ENCODE results near the gene EML6. TPM values are rescaled to one million over a fixed set of nuclear protein-coding genes. Genes with fewer than 3 reads are reported as not detected.

The EML6 gene
- polyA plus RNA-seq, 1 donor (not counting 4 experiments of a cell fraction or from before 2014, with no cell fraction given), result 0.96 TPM

DNA sequence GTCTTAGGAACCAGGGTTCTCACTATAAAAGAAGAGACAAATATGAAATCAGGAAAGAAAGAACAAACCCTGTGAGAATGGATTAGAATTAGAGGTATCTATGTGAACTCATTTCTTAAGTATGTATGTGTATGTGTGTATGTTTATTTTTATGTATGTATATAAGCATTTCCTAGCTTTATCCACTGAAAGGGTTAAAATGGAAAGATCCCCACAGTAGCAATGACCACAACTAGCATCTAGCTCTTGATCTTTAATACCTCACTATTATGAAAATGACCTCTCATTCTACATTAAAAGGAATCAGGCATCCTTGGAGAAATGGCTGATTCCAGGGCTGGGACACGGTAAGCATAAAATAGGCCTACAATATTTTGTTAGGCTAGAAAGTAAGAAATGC is 295.2 kb downstream of the EML6 start:
- Histone ChIP-seq H3K9me3 (ENCODE audit: control insufficient read depth, low read depth, low read length) (no peaks in the 10 kb centered on the region), H3K4me3 (ENCODE audit: control insufficient read depth in 2 of 3, extremely low read depth in 1 of 3, insufficient read depth in 2 of 3, low read depth in 1 of 3, low read length in 3 of 3) (no peak overlapping the region), H3K4me1 (ENCODE audit: control insufficient read depth, extremely low read depth, insufficient read depth, low read length) (peaks cover 55% of the 10 kb centered on the region), H3K9me1 (ENCODE audit: control insufficient read depth, extremely low read depth, insufficient read depth, low read length) (no peaks in the 10 kb centered on the region), H3K27ac (ENCODE audit: control insufficient read depth, insufficient read depth, low read length) (no peak overlapping the region), H3K79me2 (ENCODE audit: control insufficient read depth, insufficient read depth, low read length) (peaks cover 99% of the 10 kb centered on the region), H3K9ac (ENCODE audit: control insufficient read depth, extremely low read depth, insufficient read depth, low read length) (no peak overlapping the region), H3K4me2 (ENCODE audit: control insufficient read depth, extremely low read depth, insufficient read depth, low read depth, low read length) (no peak overlapping the region), H3K36me3 (ENCODE audit: control insufficient read depth in 2 of 2, extremely low read depth in 1 of 2, insufficient read depth in 2 of 2, low read length in 2 of 2) (peaks cover 0 to 3% of the 10 kb centered on the region in 2 experiments), H2AFZ (ENCODE audit: control insufficient read depth, low read length) (no peak overlapping the region), H4K20me1 (ENCODE audit: control insufficient read depth, extremely low read depth, insufficient read depth, low read length) (peaks cover 34% of the 10 kb centered on the region), H3K27me3 (ENCODE audit: control insufficient read depth, extremely low read depth, insufficient read depth, low read length) (no peaks in the 10 kb centered on the region)
- TF ChIP-seq EZH2 (IDR thresholded peaks at IDR 0.05; ENCODE audit: low read length), result no peak
- TF ChIP-seq, protein P1, sequence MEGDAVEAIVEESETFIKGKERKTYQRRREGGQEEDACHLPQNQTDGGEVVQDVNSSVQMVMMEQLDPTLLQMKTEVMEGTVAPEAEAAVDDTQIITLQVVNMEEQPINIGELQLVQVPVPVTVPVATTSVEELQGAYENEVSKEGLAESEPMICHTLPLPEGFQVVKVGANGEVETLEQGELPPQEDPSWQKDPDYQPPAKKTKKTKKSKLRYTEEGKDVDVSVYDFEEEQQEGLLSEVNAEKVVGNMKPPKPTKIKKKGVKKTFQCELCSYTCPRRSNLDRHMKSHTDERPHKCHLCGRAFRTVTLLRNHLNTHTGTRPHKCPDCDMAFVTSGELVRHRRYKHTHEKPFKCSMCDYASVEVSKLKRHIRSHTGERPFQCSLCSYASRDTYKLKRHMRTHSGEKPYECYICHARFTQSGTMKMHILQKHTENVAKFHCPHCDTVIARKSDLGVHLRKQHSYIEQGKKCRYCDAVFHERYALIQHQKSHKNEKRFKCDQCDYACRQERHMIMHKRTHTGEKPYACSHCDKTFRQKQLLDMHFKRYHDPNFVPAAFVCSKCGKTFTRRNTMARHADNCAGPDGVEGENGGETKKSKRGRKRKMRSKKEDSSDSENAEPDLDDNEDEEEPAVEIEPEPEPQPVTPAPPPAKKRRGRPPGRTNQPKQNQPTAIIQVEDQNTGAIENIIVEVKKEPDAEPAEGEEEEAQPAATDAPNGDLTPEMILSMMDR (optimal IDR thresholded peaks at IDR 0.05 in 1 of 3, IDR thresholded peaks at IDR 0.05 in 1 of 3, conservative IDR thresholded peaks at IDR 0.05 in 1 of 3; ENCODE audit: extremely low read depth in 1 of 3, insufficient read depth in 2 of 3, low read length in 3 of 3), result no peak
- FAIRE-seq (no peak), DNase-seq (ENCODE audit: low read depth, low spot score) (no peak)
- dilution Hi-C loops (cut with MboI; ENCODE audit: extremely low pct_ligation_motif_present, low sequenced_read_pairs), result no loop called here

GRCh38 chr2:55019526-55020258 is 296.2 kb downstream of the EML6 start:
- Histone ChIP-seq H3K9ac (ENCODE audit: control insufficient read depth, extremely low read depth, insufficient read depth, low read length) (no peak overlapping the region), H3K27me3 (ENCODE audit: control insufficient read depth, extremely low read depth, insufficient read depth, low read length) (no peaks in the 10 kb centered on the region), H4K20me1 (ENCODE audit: control insufficient read depth, extremely low read depth, insufficient read depth, low read length) (peaks cover 39% of the 10 kb centered on the region), H3K4me2 (ENCODE audit: control insufficient read depth, extremely low read depth, insufficient read depth, low read depth, low read length) (no peak overlapping the region), H3K27ac (ENCODE audit: control insufficient read depth, insufficient read depth, low read length) (no peak overlapping the region), H3K4me3 (ENCODE audit: control insufficient read depth in 2 of 3, extremely low read depth in 1 of 3, insufficient read depth in 2 of 3, low read depth in 1 of 3, low read length in 3 of 3) (no peak overlapping the region), H3K9me1 (ENCODE audit: control insufficient read depth, extremely low read depth, insufficient read depth, low read length) (no peaks in the 10 kb centered on the region), H3K4me1 (ENCODE audit: control insufficient read depth, extremely low read depth, insufficient read depth, low read length) (peaks cover 45% of the 10 kb centered on the region), H2AFZ (ENCODE audit: control insufficient read depth, low read length) (no peak overlapping the region), H3K36me3 (ENCODE audit: control insufficient read depth in 2 of 2, extremely low read depth in 1 of 2, insufficient read depth in 2 of 2, low read length in 2 of 2) (peaks cover 0 to 3% of the 10 kb centered on the region in 2 experiments), H3K79me2 (ENCODE audit: control insufficient read depth, insufficient read depth, low read length) (peaks cover 99% of the 10 kb centered on the region), H3K9me3 (ENCODE audit: control insufficient read depth, low read depth, low read length) (no peaks in the 10 kb centered on the region)
- DNase-seq (ENCODE audit: low read depth, low spot score), result no peak
- TF ChIP-seq, protein P1 (optimal IDR thresholded peaks at IDR 0.05 in 1 of 3, IDR thresholded peaks at IDR 0.05 in 1 of 3, conservative IDR thresholded peaks at IDR 0.05 in 1 of 3; ENCODE audit: extremely low read depth in 1 of 3, insufficient read depth in 2 of 3, low read length in 3 of 3), result no peak
- no peak for TF ChIP-seq EZH2 (IDR thresholded peaks at IDR 0.05; ENCODE audit: low read length)
- dilution Hi-C loops (cut with MboI; ENCODE audit: extremely low pct_ligation_motif_present, low sequenced_read_pairs), result no loop called here
- no peak for FAIRE-seq

Small RNA genes lying within 50 kb of the gene (small RNA-seq; reads per million reads assigned to genes)
- gene RNU6-433P (ENCODE audit: insufficient read length in 3 of 3, low read depth in 3 of 3, low replicate concordance in 1 of 3), result 0 reads per million in 3 experiments
- 0 reads per million in 3 experiments for gene RNU7-81P (ENCODE audit: insufficient read length in 3 of 3, low read depth in 3 of 3, low replicate concordance in 1 of 3)

All from keratinocyte (primary cell).